Measurements from ENCODE around the gene DDAH1.

GRCh38 chr1:85420199-85420598 lies 44.8 kb downstream of the DDAH1 start:
- TF ChIP-seq POLR2A (IDR thresholded peaks at IDR 0.05; ENCODE audit: low read depth, low read length), result no peak
- no peak for TF ChIP-seq TAF1 (IDR thresholded peaks at IDR 0.05; ENCODE audit: low read depth, low read length)
- no peak for TF ChIP-seq POLR2AphosphoS5 (IDR thresholded peaks at IDR 0.05; ENCODE audit: low read depth, low read length)

All from GM12891 (cell line).